ENCODE results near the gene PLA2G10.
"Not testable (repeated sequence)": the region's sequence is repeated elsewhere in the genome, so short reads cannot be mapped to it uniquely, and the experiment has no call there.

PLA2G10 gene

DNA sequence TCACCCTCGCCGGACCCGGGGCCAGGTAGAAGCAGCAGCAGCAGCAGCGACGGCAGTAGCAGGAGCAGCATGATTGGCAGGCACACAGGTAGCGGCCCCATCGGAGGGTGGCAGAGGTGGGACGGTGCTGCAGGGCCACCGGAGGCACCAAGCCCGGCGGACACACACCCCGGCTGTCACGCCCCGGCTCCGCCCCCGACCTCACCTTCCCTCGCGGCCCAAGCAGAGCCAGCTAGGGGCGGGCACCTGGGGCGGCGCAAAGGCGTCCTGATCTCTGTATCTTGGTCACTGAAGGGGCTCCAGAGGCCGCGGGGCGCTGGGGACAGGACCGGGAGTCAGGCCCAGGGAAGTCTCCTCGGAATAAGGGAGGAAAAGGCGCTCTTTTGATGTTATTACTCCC lies at the start of gene PLA2G10:
PLA2G10 (minus strand) TSS at position 180 of the 400 bp plus-strand sequence; CDS start at position 101, 79 bp downstream.
- not testable (repeated sequence) for DNase-seq (ENCODE audit: low read depth in 2 of 2)

DNA sequence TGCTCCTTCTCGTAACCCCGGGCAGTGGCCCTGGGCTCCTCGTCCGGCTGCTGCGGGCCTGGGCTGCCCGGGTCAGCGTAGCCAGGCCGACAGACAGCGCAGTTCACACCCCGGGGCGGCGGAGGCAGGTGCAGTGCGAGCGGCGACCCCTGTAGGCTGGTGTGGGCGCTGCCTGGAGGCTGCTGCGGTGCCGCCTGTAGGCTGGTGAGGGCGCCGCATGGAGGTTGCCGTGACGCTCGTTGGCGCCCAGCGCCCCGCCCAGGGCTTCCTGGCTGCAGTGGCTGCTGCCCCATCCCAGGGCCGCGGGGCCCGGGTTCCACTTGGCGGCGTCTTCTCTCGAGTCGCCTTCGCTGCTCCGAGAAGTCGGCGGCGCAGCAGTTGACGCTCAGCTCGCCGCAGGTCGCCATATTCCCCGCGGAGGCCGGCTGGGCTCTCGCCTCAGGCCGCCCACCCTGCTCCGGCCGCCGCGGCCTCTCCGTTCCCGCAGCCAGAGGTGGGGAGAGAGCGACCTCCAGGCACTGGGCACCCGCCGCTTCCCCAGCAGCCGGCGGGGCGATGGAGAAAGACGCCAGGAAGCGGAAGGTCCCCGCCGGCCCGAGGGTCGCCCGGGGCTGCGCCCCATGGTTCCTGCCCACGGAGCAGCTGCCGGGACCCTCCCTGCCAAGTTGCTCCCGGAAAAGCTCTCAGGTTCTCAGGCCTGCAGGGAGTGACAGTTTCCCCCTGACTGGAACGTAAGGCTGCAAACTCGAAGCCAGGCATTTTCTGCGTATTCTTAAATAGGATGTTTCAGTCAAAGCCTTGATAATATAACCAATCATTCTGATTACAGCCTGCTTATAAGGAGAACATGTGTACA lies 48.4 kb upstream of the PLA2G10 start, which contains the start of gene NPIPA2:
NPIPA2 (plus strand) TSS at position 261 of the 856 bp plus-strand sequence. CDS start 5,533 bp downstream, outside the sequence.
- not testable (repeated sequence) for DNase-seq (ENCODE audit: low read depth in 2 of 2)

GRCh38 chr16:14741794-14742193 lies 47.7 kb upstream of the PLA2G10 start:
- not testable (repeated sequence) for DNase-seq (ENCODE audit: low read depth in 2 of 2)

DNA sequence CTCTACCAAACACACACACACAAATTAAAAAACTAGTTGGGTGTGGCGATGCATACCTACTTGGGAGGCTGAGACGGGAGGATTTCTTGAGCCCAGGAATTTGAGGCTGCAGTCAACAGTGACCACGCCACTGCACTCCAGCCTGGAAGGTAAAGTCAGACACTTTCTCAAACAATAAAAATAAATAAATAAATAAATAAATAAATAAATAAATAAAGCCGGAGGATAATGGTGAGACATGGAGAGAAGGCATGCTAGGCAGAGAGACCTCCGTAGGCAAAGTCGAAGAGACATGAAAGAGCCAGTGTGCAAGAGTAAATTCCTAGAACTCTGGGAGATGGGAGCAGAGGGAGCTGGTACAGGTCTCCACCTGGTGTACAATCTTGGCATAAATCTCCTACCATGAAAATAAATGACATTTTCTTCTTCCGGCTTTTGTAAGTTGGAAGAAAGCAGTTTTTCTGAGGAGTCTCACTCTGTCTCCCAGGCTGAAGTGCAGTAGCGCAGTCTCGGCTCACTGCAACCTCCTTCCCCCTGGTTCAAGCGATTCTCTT lies 46.8 kb upstream of the PLA2G10 start:
- DNase-seq (ENCODE audit: low read depth in 2 of 2): not testable (repeated sequence)

DNA sequence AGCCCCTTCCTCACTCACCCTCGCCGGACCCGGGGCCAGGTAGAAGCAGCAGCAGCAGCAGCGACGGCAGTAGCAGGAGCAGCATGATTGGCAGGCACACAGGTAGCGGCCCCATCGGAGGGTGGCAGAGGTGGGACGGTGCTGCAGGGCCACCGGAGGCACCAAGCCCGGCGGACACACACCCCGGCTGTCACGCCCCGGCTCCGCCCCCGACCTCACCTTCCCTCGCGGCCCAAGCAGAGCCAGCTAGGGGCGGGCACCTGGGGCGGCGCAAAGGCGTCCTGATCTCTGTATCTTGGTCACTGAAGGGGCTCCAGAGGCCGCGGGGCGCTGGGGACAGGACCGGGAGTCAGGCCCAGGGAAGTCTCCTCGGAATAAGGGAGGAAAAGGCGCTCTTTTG lies 39.1 kb upstream of the PLA2G10 start:
- DNase-seq (ENCODE audit: low read depth in 2 of 2): not testable (repeated sequence)

- not testable (repeated sequence) for DNase-seq (ENCODE audit: low read depth in 2 of 2)
Observed at GRCh38 chr16:14703156-14704011, 9.3 kb upstream of the PLA2G10 start, which contains the start of gene NPIPA3. Gene NPIPA3 (plus strand): TSS chr16:14703411. CDS start chr16:14708944, 5,533 bp downstream.

GRCh38 chr16:14702672-14703071 lies 8.6 kb upstream of the PLA2G10 start:
- DNase-seq (ENCODE audit: low read depth in 2 of 2): not testable (repeated sequence)

GRCh38 chr16:14701859-14702258 lies 7.8 kb upstream of the PLA2G10 start:
- not testable (repeated sequence) for DNase-seq (ENCODE audit: low read depth in 2 of 2)

DNA sequence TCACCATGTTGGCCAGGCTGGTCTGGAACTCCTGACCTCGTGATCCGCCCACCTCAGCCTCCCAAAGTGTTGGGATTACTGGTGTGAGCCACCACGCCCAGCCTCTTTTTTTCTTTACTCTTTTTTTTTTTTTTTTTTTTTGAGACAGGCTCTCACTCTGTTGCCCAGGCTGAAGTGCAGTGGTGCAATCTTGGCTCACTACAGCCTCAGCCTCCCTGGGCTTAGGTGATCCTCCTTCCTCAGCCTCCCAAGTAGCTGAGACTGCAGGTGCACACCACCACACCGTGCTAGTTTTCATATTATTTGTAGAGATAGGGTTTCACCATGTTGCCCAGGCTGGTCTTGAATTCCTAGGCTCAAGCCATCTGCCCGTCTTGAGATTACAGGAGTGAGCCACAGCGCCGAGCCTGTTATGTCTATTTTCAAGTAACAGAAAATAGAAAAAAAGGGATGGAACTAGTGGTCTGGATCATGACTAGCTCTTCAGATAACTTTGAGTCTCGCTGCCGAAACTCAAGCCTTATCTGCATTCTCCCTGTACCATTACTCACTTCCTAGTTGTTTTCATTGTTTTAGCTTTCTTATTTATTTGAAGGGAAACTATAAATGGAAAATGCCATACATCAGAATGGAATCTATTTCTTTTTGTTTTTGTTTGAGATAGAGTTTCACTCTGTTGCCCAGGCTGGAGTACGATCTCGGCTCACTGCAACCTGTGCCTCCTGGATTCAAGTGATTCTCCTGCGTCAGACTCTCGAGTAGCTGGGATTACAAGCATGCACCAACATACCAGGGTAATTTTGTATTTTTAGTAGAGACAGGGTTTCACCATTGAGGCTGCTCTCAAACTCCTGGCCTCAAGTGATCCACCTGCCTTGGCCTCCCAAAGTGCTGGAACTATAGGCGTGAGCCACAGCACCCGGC lies 8.0 kb downstream of the PLA2G10 start:
- not testable (repeated sequence) for DNase-seq (ENCODE audit: low read depth in 2 of 2)

- no peak for DNase-seq (ENCODE audit: low read depth in 2 of 2)
Observed at GRCh38 chr16:14682121-14682520, 12.0 kb downstream of the PLA2G10 start.

GRCh38 chr16:14681115-14681514 lies 13.0 kb downstream of the PLA2G10 start:
- no peak for DNase-seq (ENCODE audit: low read depth in 2 of 2)

DNA sequence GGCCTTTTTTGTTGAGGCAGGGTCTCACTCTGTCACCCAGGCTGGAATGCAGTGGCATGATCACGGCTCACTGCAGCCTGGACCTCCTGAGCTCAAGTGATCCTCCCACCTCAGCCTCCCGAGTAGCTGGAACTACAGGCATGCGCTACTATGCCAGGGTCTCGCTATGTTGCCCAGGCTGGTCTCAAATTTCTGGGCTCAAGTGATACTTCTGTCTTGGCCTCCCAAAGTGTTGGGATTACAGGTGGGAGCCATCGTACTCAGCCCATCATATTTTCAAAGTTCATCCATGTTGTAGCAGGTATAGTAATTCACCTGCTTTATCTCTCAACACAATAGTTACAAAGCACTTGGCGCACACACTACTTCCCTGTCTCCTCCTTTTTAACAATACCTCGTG lies 13.7 kb downstream of the PLA2G10 start:
- not testable (repeated sequence) for DNase-seq (ENCODE audit: low read depth in 2 of 2)

DNA sequence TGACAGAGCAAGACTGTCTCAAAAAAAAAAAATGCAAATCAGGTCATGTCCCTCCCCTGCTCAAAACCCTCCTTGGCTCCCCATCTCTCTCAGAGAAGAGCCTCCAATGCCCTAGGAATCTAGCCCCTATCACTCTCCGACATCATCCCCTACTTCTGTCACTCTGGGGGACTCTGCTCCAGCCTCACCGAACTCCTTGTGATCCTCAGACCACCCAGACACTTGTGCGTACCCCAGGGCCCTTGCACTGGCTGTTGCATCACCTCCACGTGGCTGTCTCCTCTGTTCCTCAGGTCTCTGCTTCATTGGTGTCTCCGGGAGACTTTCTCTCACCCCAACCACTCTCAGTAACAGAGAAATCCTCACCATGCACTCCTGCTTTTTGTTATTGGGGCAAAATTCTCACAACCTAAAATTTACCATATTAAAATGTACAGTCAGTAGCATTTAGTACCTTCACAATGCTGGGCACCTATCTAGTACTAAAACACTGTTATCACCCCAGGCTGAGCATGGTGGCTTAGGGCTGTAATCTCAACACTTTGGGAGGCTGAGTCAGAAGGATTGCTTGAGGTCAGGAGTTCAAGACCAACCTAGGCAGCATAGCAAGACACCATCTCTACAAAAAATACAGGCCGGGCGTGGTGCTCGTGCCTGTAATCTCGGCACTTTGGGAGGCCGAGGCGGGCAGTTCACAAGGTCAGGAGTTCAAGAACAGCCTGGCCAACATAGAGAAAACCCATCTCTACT lies 15.2 kb downstream of the PLA2G10 start:
- no peak for DNase-seq (ENCODE audit: low read depth in 2 of 2)

DNA sequence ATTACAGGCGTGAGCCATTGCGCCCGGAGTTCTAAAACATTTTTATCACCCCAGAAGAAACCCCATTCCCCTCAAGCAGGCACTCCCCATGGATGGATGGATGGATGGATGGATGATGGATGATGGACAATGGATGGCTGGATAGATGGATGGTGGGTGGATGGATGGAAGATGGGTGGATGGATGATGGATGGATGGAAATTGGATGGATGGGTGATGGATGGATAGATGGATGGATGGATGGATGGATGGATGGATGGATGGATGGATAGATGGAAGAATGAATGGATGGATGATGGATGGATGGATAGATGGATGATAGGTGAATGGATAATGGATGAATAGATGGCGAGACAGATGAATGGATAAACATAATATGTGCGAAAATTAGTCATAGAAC lies 16.5 kb downstream of the PLA2G10 start:
- no peak for DNase-seq (ENCODE audit: low read depth in 2 of 2)

DNA sequence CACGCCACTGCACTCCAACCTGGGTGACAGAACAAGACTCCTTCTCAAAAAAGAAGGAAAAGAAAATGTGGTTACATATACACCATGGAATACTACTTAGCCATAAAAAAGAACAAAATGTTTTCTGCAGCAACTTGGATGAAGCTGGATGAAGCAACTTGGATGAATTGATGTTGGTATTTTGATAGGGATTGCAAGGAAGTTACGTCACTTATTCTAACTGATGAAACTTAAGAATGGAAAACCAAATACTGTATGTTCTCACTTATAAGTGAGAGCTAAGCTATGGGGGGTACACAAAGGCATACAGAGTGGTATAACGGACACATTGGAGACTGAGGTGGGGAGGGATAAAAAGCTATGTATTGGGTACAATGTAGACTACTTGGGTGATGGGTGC lies 17.5 kb downstream of the PLA2G10 start:
- no peak for DNase-seq (ENCODE audit: low read depth in 2 of 2)

DNA sequence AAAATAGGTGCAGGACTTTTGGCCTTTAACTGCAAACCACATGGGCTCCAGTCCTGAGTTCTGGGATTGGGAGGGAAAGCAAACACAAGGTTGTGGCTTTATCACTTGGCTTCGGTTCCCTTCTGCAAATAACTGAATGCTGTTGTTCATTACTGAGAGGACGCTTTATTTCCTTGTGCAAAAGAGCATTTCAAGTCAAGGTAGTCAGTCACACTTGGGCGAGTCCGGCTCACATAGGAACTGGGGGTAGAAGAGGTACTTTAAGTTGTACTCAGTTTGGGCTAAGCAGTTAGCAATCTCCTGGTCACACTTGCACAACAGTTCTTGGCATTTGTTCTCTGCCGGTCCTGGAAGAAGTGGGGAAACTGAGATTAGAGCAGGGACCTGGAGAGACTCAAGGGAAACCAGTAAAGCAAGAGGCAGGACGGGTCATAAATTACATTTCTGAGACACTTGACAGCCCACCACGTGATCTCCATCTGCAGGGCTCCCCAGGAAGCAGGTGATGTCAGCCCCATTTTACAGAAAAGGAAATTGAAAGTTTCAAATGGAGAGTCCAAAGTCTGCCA lies 21.6 kb downstream of the PLA2G10 start:
- DNase-seq (ENCODE audit: low read depth in 2 of 2): no peak

DNA sequence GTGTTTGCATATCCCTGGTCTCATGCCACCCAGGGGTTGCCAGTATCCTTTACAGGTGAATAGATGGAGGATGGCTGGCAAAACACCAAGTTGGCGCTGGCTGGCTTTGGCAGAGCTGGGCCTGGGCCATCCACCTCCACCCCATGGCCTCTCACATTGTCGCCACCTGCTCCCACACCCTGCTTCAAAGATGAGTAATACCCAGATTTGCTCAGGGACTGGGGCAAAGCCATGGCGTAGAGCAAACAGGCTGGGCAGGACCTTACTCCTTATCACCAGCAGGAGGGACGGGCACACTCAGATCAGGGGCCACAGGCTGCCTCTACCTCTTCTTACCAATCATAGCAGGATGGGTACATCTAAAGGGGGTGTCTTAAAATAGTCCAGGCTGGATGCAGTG lies 24.3 kb downstream of the PLA2G10 start:
- no peak for DNase-seq (ENCODE audit: low read depth in 2 of 2)

- no peak for DNase-seq (ENCODE audit: low read depth in 2 of 2)
Observed at GRCh38 chr16:14668556-14669223, 25.4 kb downstream of the PLA2G10 start.

Measured in stimulated activated CD4-positive, alpha-beta T cell treated with anti-CD3 and anti-CD28 coated beads, Interleukin-1b, Interleukin-23, amount 100 ng/mL, for 4 hours (primary cell).